H1 (cell line): Measurements from ENCODE around the gene ENOX2. TPM values are rescaled to one million over a fixed set of nuclear protein-coding genes. Genes with fewer than 3 reads are reported as not detected.

Source experiments
- ASH2L ChIP-seq: fragments of 200-600, 300-600 bp; sonication (generic); IDR thresholded peaks from one replicate; pipeline ENCODE4 v1.7.1; 2017; ENCODE audit warnings: low read length
- CBX8 ChIP-seq: fragments of 300-800, 300-1000 bp; sonication (generic); IDR thresholded peaks from 2 replicates; pipeline ENCODE4 v1.7.1; 2016; ENCODE audit warnings: low read depth, low read length, borderline replicate concordance
- FOSL1 ChIP-seq: IDR thresholded peaks from 2 replicates; pipeline ENCODE4 v1.6.1; 2011; ENCODE audit warnings: mild to moderate bottlenecking, low read depth, low read length, moderate library complexity; ENCODE audit not compliant: insufficient read depth
- POU5F1 ChIP-seq: IDR thresholded peaks from 2 replicates; pipeline ENCODE4 v1.6.1; 2011; ENCODE audit warnings: low read depth, mild to moderate bottlenecking, low read length, moderate library complexity
- TEAD4 ChIP-seq: IDR thresholded peaks from 2 replicates; pipeline ENCODE4 v1.6.1; 2012; ENCODE audit warnings: low read depth, low read length, inconsistent platforms, mixed read lengths
- polyA plus RNA-seq, 7 experiments: library from polyadenylated mRNA; depleted of rRNA in 3 of 7; stranded (reverse) in 5 of 7; unstranded in 2 of 7; fragments of >200 nt in 5 of 7; fragments of 200-250 nt in 2 of 7; gene quantifications; 1 replicate in 5 of 7; 2 replicates in 1 of 7; 4 replicates in 1 of 7; pipeline versions ENCODE4 v1.2.1 to v1.2.3, GENCODE V29; 2011 to 2013; ENCODE audit warnings: missing spikeins in 2 of 7, mixed read lengths in 2 of 7
- total RNA-seq: library from RNA; stranded (reverse); fragmentation: NEBNext Ultra II Directional; extraction: Animal tissue kit (Norgen Biotek cat#: 25700); gene quantifications from 2 replicates; pipeline ENCODE4 v1.2.1, GENCODE V29; 2021
- TF ChIP-seq, protein P1 (sequence below): fragments of 300-600 bp; sonication (generic); IDR thresholded peaks from 2 replicates; pipeline ENCODE4 v1.7.1; 2012; ENCODE audit warnings: low read length, moderate library complexity, mild to moderate bottlenecking, inconsistent platforms; ENCODE audit not compliant: insufficient replicate concordance
- TF ChIP-seq, protein P2 (sequence below), 3 experiments: IDR thresholded peaks; 1 replicate in 2 of 3; 2 replicates in 1 of 3; pipeline versions ENCODE4 v1.5.1 to v1.6.1; 2011; ENCODE audit warnings: low read length in 3 of 3, mild to moderate bottlenecking in 3 of 3, inconsistent platforms in 2 of 3, low read depth in 1 of 3, moderate library complexity in 1 of 3; ENCODE audit not compliant: insufficient read depth in 1 of 3; ENCODE audit errors: control extremely low read depth in 1 of 3

ENOX2 gene
- total and polyA plus RNA-seq, 2 of the 8 experiments (the other 6 are each of a cell fraction or from before 2014, with no cell fraction given) = 4.5 to 12.3 TPM

DNA sequence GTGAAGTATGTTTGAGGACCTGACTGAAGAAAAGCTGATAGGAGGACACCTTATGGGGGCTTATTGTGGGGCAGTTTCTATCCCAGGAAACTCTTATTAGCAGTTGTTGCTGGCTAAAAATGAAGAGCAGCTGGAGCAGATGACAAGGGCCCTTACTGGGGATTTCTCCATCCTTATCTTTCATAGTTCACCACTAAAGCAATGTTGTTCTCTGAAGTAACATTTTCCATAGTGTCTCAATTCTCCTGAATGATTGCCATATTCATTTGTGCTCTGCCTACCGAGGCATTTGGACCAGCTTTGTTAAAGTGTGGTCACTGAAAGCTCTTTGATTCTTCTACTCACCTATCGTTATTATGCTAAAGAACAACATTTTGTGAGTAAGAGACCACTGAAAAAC is 7.7 kb downstream of the ENOX2 start (continued):
- no peak for TF ChIP-seq POU5F1
- TF ChIP-seq, protein P1, sequence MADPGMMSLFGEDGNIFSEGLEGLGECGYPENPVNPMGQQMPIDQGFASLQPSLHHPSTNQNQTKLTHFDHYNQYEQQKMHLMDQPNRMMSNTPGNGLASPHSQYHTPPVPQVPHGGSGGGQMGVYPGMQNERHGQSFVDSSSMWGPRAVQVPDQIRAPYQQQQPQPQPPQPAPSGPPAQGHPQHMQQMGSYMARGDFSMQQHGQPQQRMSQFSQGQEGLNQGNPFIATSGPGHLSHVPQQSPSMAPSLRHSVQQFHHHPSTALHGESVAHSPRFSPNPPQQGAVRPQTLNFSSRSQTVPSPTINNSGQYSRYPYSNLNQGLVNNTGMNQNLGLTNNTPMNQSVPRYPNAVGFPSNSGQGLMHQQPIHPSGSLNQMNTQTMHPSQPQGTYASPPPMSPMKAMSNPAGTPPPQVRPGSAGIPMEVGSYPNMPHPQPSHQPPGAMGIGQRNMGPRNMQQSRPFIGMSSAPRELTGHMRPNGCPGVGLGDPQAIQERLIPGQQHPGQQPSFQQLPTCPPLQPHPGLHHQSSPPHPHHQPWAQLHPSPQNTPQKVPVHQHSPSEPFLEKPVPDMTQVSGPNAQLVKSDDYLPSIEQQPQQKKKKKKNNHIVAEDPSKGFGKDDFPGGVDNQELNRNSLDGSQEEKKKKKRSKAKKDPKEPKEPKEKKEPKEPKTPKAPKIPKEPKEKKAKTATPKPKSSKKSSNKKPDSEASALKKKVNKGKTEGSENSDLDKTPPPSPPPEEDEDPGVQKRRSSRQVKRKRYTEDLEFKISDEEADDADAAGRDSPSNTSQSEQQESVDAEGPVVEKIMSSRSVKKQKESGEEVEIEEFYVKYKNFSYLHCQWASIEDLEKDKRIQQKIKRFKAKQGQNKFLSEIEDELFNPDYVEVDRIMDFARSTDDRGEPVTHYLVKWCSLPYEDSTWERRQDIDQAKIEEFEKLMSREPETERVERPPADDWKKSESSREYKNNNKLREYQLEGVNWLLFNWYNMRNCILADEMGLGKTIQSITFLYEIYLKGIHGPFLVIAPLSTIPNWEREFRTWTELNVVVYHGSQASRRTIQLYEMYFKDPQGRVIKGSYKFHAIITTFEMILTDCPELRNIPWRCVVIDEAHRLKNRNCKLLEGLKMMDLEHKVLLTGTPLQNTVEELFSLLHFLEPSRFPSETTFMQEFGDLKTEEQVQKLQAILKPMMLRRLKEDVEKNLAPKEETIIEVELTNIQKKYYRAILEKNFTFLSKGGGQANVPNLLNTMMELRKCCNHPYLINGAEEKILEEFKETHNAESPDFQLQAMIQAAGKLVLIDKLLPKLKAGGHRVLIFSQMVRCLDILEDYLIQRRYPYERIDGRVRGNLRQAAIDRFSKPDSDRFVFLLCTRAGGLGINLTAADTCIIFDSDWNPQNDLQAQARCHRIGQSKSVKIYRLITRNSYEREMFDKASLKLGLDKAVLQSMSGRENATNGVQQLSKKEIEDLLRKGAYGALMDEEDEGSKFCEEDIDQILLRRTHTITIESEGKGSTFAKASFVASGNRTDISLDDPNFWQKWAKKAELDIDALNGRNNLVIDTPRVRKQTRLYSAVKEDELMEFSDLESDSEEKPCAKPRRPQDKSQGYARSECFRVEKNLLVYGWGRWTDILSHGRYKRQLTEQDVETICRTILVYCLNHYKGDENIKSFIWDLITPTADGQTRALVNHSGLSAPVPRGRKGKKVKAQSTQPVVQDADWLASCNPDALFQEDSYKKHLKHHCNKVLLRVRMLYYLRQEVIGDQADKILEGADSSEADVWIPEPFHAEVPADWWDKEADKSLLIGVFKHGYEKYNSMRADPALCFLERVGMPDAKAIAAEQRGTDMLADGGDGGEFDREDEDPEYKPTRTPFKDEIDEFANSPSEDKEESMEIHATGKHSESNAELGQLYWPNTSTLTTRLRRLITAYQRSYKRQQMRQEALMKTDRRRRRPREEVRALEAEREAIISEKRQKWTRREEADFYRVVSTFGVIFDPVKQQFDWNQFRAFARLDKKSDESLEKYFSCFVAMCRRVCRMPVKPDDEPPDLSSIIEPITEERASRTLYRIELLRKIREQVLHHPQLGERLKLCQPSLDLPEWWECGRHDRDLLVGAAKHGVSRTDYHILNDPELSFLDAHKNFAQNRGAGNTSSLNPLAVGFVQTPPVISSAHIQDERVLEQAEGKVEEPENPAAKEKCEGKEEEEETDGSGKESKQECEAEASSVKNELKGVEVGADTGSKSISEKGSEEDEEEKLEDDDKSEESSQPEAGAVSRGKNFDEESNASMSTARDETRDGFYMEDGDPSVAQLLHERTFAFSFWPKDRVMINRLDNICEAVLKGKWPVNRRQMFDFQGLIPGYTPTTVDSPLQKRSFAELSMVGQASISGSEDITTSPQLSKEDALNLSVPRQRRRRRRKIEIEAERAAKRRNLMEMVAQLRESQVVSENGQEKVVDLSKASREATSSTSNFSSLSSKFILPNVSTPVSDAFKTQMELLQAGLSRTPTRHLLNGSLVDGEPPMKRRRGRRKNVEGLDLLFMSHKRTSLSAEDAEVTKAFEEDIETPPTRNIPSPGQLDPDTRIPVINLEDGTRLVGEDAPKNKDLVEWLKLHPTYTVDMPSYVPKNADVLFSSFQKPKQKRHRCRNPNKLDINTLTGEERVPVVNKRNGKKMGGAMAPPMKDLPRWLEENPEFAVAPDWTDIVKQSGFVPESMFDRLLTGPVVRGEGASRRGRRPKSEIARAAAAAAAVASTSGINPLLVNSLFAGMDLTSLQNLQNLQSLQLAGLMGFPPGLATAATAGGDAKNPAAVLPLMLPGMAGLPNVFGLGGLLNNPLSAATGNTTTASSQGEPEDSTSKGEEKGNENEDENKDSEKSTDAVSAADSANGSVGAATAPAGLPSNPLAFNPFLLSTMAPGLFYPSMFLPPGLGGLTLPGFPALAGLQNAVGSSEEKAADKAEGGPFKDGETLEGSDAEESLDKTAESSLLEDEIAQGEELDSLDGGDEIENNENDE = no peak
- no peak for TF ChIP-seq CBX8
- TF ChIP-seq FOSL1 = no peak
- TF ChIP-seq ASH2L = no peak
- TF ChIP-seq TEAD4 = no peak
- TF ChIP-seq, protein P2, sequence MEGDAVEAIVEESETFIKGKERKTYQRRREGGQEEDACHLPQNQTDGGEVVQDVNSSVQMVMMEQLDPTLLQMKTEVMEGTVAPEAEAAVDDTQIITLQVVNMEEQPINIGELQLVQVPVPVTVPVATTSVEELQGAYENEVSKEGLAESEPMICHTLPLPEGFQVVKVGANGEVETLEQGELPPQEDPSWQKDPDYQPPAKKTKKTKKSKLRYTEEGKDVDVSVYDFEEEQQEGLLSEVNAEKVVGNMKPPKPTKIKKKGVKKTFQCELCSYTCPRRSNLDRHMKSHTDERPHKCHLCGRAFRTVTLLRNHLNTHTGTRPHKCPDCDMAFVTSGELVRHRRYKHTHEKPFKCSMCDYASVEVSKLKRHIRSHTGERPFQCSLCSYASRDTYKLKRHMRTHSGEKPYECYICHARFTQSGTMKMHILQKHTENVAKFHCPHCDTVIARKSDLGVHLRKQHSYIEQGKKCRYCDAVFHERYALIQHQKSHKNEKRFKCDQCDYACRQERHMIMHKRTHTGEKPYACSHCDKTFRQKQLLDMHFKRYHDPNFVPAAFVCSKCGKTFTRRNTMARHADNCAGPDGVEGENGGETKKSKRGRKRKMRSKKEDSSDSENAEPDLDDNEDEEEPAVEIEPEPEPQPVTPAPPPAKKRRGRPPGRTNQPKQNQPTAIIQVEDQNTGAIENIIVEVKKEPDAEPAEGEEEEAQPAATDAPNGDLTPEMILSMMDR (IDR thresholded peaks at IDR 0.05; ENCODE audit: control extremely low read depth in 1 of 3, insufficient read depth in 1 of 3, low read depth in 1 of 3, low read length in 3 of 3) = no peak
